Mesodermal cell (in vitro differentiated cells): Measurements from ENCODE around the gene TMPRSS12.
"Not testable (repeated sequence)": the region's sequence is repeated elsewhere in the genome, so short reads cannot be mapped to it uniquely, and the experiment has no call there.

Experiments used
- H3K27ac ChIP-seq: 2 replicates; pipeline ENCODE4 v1.7.0; 2013; ENCODE audit warnings: mild to moderate bottlenecking, low read depth, low read length, moderate library complexity; ENCODE audit not compliant: severe bottlenecking
- H3K36me3 ChIP-seq: 2 replicates; pipeline ENCODE4 v1.7.1; 2013; ENCODE audit warnings: mild to moderate bottlenecking, low read length, moderate library complexity; ENCODE audit not compliant: control insufficient read depth, insufficient read depth
- H3K4me1 ChIP-seq: one replicate; pipeline ENCODE4 v1.7.1; 2013; ENCODE audit warnings: mild to moderate bottlenecking, low read length; ENCODE audit not compliant: insufficient read depth, control insufficient read depth, poor library complexity, severe bottlenecking
- H3K4me3 ChIP-seq: 2 replicates; pipeline ENCODE4 v1.7.0; 2013; ENCODE audit warnings: low read length, control low read depth, mild to moderate bottlenecking; ENCODE audit not compliant: insufficient read depth, poor library complexity, severe bottlenecking; ENCODE audit errors: extremely low read depth
- H3K9me3 ChIP-seq: 2 replicates; pipeline ENCODE4 v1.7.1; 2013; ENCODE audit warnings: mild to moderate bottlenecking, low read length, moderate library complexity; ENCODE audit not compliant: control insufficient read depth
- WGBS, 2 experiments: methylation state at CpG; one replicate each; pipeline ENCODE4 v1.1.5; 2013; ENCODE audit warnings: missing lambda C conversion rate in 2 of 2; ENCODE audit not compliant: insufficient coverage in 2 of 2; 5-methylcytosine and 5-hydroxymethylcytosine counted together

The TMPRSS12 gene

GRCh38 chr12:50926415-50926814, 83.7 kb downstream of the TMPRSS12 start:
- no peaks in the 10 kb centered on the region for H3K9me3 ChIP-seq
- peaks cover 14% of the 10 kb centered on the region for H3K36me3 ChIP-seq
- H3K27ac ChIP-seq, result no peak overlapping the region
- peaks cover 31% of the 10 kb centered on the region for H3K4me1 ChIP-seq
- H3K4me3 ChIP-seq, result peak overlapping the region; percentile 47
- 83 to 88% methylated on average over 1 of the region's 1 CpG for WGBS, 2 experiments

- Histone ChIP-seq H3K4me1 (peaks cover 31% of the 10 kb centered on the region), H3K36me3 (peaks cover 14% of the 10 kb centered on the region), H3K4me3 (peak overlapping the region; percentile 47)
- WGBS, 2 experiments, result no CpG with 5 or more reads among the region's 3 CpGs
- H3K27ac ChIP-seq, H3K9me3 ChIP-seq: not testable (repeated sequence)
These were observed 84.2 kb downstream of the TMPRSS12 start for GRCh38 chr12:50926932-50927331.

- Histone ChIP-seq H3K9me3 (no peaks in the 10 kb centered on the region), H3K4me1 (peaks cover 29% of the 10 kb centered on the region), H3K4me3 (peak overlapping the region; percentile 47), H3K36me3 (peaks cover 14% of the 10 kb centered on the region), H3K27ac (no peak overlapping the region)
- 88 to 92% methylated on average over 2 of the region's 2 CpGs for WGBS, 2 experiments
These were observed 84.6 kb downstream of the TMPRSS12 start for GRCh38 chr12:50927356-50927755.

GRCh38 chr12:50927766-50928224, 85.1 kb downstream of the TMPRSS12 start:
- WGBS, 2 experiments, result 89 to 96% methylated on average over 3 to 4 of the region's 6 CpGs
- Histone ChIP-seq H3K4me3 (peak overlapping the region; percentile 47), H3K27ac (no peak overlapping the region)

GRCh38 chr12:50928392-50928791, 85.7 kb downstream of the TMPRSS12 start:
- Histone ChIP-seq H3K9me3 (no peaks in the 10 kb centered on the region), H3K27ac (no peak overlapping the region), H3K36me3 (peaks cover 14% of the 10 kb centered on the region), H3K4me3 (peak overlapping the region; percentile 47), H3K4me1 (peaks cover 22% of the 10 kb centered on the region)
- 87 to 93% methylated on average over 3 of the region's 3 CpGs for WGBS, 2 experiments

More at GRCh38 chr12:50927766-50928224, 85.1 kb downstream of the TMPRSS12 start:
- Histone ChIP-seq H3K9me3 (no peaks in the 10 kb centered on the region), H3K4me1 (peaks cover 24% of the 10 kb centered on the region), H3K36me3 (peaks cover 14% of the 10 kb centered on the region)

GRCh38 chr12:50929831-50930230, 87.1 kb downstream of the TMPRSS12 start:
- no peak overlapping the region for H3K4me3 ChIP-seq
- H3K4me1 ChIP-seq, result peaks cover 14% of the 10 kb centered on the region
- no peak overlapping the region for H3K27ac ChIP-seq
- H3K36me3 ChIP-seq, result peaks cover 14% of the 10 kb centered on the region
- 94 to 100% methylated on average over 3 of the region's 3 CpGs for WGBS, 2 experiments
- H3K9me3 ChIP-seq, result no peaks in the 10 kb centered on the region

GRCh38 chr12:50930477-50930876, 87.8 kb downstream of the TMPRSS12 start:
- not testable (repeated sequence) for H3K27ac ChIP-seq, H3K9me3 ChIP-seq, H3K4me3 ChIP-seq
- 88 to 93% methylated on average over 10 to 11 of the region's 12 CpGs for WGBS, 2 experiments
- Histone ChIP-seq H3K4me1 (peaks cover 19% of the 10 kb centered on the region), H3K36me3 (peaks cover 14% of the 10 kb centered on the region)

- Histone ChIP-seq H3K9me3 (peaks cover 9% of the 10 kb centered on the region), H3K4me1 (peaks cover 17% of the 10 kb centered on the region), H3K4me3 (no peak overlapping the region), H3K36me3 (peaks cover 14% of the 10 kb centered on the region), H3K27ac (no peak overlapping the region)
- WGBS, 2 experiments, result no CpG with 5 or more reads among the region's 2 CpGs
These were observed 90.1 kb downstream of the TMPRSS12 start for GRCh38 chr12:50932787-50933280.

GRCh38 chr12:50933459-50934124, 90.9 kb downstream of the TMPRSS12 start:
- WGBS, 2 experiments, result 93 to 100% methylated on average over 1 to 2 of the region's 2 CpGs
- H3K36me3 ChIP-seq, result peaks cover 14% of the 10 kb centered on the region
- peaks cover 10% of the 10 kb centered on the region for H3K4me1 ChIP-seq
- no peak overlapping the region for H3K27ac ChIP-seq
- H3K4me3 ChIP-seq, result no peak overlapping the region
- peaks cover 9% of the 10 kb centered on the region for H3K9me3 ChIP-seq

- Histone ChIP-seq H3K9me3 (peaks cover 9% of the 10 kb centered on the region), H3K4me3 (no peak overlapping the region), H3K36me3 (peaks cover 14% of the 10 kb centered on the region), H3K27ac (peak overlapping the region; percentile 3), H3K4me1 (peaks cover 8% of the 10 kb centered on the region)
- 90 to 94% methylated on average over 2 of the region's 3 CpGs for WGBS, 2 experiments
These were observed 91.7 kb downstream of the TMPRSS12 start for GRCh38 chr12:50934371-50934851.
